ENCODE measurements around the gene TMTC2.
A peak's percentile ranks its signal among the peaks of the same experiment; 100 is the strongest.

TMTC2 gene

DNA sequence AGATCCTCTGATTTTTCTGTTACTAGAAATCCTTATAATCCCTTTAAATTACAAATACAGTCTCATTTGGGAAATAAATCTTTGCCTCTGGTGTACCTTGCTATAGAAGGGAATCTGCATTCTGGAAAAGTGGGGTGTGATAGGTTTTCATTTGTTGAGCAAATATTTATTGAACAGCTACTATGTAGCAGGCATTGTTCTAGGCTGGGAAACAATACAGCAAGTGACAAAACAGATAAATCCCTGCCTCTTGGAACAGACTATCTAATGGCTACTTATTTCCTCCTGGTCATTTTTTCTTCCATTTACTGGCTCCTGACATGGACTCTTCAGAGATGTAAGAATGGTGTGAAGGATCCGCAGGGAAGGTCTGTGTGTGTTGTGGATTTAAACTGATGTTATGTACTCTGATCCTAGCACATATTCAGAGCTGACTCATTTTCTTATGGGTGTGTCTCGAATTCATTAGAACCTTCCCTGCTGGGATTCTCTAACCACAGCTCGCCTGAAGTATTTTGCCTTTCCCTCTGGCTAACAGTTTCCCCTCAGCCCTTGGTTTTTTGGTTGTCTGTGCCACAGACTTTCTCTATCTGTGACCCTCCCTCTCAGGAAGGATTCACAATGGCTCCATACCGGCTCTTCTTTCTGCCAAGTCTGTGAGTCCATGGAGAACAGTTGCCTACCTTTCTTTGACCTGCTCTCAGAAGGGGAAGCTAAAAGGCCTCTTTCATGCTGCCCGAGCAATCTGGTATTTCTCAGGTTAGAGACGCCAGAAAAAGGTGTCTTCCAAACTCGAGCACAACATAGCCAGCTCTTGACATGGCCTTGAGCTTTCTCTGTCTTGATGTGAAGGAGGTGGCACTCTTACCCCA lies 53.7 kb downstream of the TMTC2 start:
- POLR2A ChIA-PET = no interaction called here
- Histone ChIP-seq H3K4me3 (ENCODE audit: low read depth, low read length) (no peak overlapping the region), H3K9me3 (ENCODE audit: control insufficient read depth, insufficient read depth, low read depth, low read length) (no peaks in the 10 kb centered on the region), H3K36me3 (ENCODE audit: control insufficient read depth in 2 of 2, insufficient read depth in 1 of 2, low read length in 2 of 2) (no peaks in the 10 kb centered on the region; a peak in 1 of 3 replicates), H3K27ac (ENCODE audit: extremely low read depth, low read depth, low read length) (no peak overlapping the region; the same call in 1 of the 2 replicates), H3K4me1 (ENCODE audit: control insufficient read depth, insufficient read depth, low read length) (peaks cover 22% of the 10 kb centered on the region)
- CTCF ChIA-PET = interaction anchor here (0.7 to 1.0 kb wide), 4 partner anchors 10 to 56 kb away, joined by 3 to 4 read pairs (median 3); no protein-coding TSS in a partner anchor
- TF ChIP-seq PRDM10 (tag by site-specific recombination; IDR thresholded peaks at IDR 0.05) (peak; percentile 73; the same call in 1 of the 2 replicates), KLF16 (tag by site-specific recombination; IDR thresholded peaks at IDR 0.05) (0 out of 2 replicates have a peak, but pooled peaks have one; percentile 21), ZNF169 (tag by site-specific recombination; IDR thresholded peaks at IDR 0.05) (no peak), ZBTB1 (tag by site-specific recombination; IDR thresholded peaks at IDR 0.05) (no peak), ZNF664 (tag by site-specific recombination; IDR thresholded peaks at IDR 0.05) (peak; percentile 91), ZNF140 (tag by site-specific recombination; IDR thresholded peaks at IDR 0.05) (no peak), ZNF404 (tag by site-specific recombination; IDR thresholded peaks at IDR 0.05) (no peak), KLF10 (tag by site-specific recombination; IDR thresholded peaks at IDR 0.05) (peak; percentile 83), ZNF239 (tag by site-specific recombination; IDR thresholded peaks at IDR 0.05) (no peak), KLF7 (tag by site-specific recombination; IDR thresholded peaks at IDR 0.05; ENCODE audit: borderline replicate concordance) (peak; percentile 37; the same call in 1 of the 2 replicates), ZNF843 (tag by site-specific recombination; IDR thresholded peaks at IDR 0.05) (no peak), KLF9 (tag by site-specific recombination; IDR thresholded peaks at IDR 0.05; ENCODE audit: low read depth) (peak; percentile 64), ZNF600 (tag by site-specific recombination; IDR thresholded peaks at IDR 0.05) (peak; percentile 99), ZBTB48 (tag by site-specific recombination; IDR thresholded peaks at IDR 0.05) (no peak), KLF1 (tag by site-specific recombination; IDR thresholded peaks at IDR 0.05) (0 out of 2 replicates have a peak, but pooled peaks have one; percentile 24), ZNF629 (tag by site-specific recombination; IDR thresholded peaks at IDR 0.05) (no peak)

GRCh38 chr12:82745063-82745674 lies 58.5 kb downstream of the TMTC2 start:
- H3K9me3 ChIP-seq (ENCODE audit: control insufficient read depth, insufficient read depth, low read depth, low read length) = no peaks in the 10 kb centered on the region
- H3K27ac ChIP-seq (ENCODE audit: extremely low read depth, low read depth, low read length) = no peak overlapping the region
- ChIA-PET POLR2A (no interaction called here), CTCF (interaction anchor here (1.3 to 1.8 kb wide), 2 partner anchors 11 to 60 kb away, joined by 4 read pairs; no protein-coding TSS in a partner anchor)
- TF ChIP-seq ZNF324 (tag by site-specific recombination; IDR thresholded peaks at IDR 0.05) (no peak), OSR2 (tag by site-specific recombination; IDR thresholded peaks at IDR 0.05) (peak; percentile 57), SP7 (tag by site-specific recombination; IDR thresholded peaks at IDR 0.05) (peak; percentile 37; the same call in 1 of the 2 replicates), ZBTB21 (tag by site-specific recombination; IDR thresholded peaks at IDR 0.05) (no peak)
- H3K36me3 ChIP-seq (ENCODE audit: control insufficient read depth in 2 of 2, insufficient read depth in 1 of 2, low read length in 2 of 2) = no peaks in the 10 kb centered on the region
- H3K4me3 ChIP-seq (ENCODE audit: low read depth, low read length) = no peak overlapping the region
- peaks cover 19% of the 10 kb centered on the region for H3K4me1 ChIP-seq (ENCODE audit: control insufficient read depth, insufficient read depth, low read length)
